ENCODE data around the gene MMP28. TPM values are rescaled to one million over a fixed set of nuclear protein-coding genes. Genes with fewer than 3 reads are reported as not detected.
A peak's percentile ranks its signal among the peaks of the same experiment; 100 is the strongest.

Gene MMP28
- total RNA-seq, 4 donors from 2014 or later = 104 to 368 (median 128) TPM

DNA sequence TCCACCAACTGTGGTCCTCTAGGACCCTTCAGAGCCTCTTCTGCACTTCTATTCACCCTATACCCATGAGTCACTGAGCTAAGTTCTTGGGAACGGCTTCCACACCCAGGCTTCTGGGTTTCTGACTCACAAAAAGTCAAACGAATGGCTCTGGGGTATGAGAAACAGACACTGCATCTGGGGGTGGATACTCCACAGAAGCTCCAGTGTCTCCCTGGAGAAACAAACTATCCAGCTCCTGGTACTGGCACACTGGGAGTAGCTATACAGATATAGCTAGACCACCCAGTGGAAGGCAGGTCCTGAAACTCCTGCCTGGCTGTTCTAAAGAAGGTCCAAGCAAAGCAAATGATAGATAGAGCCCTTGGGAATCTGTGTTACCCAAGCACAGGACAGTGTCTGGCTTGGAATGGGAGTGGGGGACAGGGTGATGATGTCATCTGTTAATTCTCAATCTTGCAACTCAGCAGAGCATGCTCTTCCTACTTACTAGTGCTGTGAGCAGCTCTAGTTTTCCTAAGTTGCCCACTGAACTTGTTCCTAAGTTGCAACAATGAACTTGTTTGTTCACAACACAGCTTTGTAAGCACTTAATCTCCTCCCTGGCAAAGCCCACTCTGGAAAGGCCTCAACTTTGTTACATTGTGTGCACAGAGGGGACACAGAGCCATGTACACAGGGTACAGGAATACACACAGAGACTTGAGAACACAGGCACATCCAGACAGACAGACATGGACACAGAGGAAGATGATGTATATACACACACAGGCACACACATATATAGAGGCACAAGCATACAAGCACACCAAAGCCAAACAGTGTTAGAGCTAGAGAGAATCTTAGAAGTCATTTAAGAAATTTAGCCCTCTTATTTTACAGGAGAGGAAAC lies 6.7 kb downstream of the MMP28 start:
- DNase-seq = no peak
- in situ Hi-C loops (cut with MboI; ENCODE audit: low pct_ligation_motif_present in 1 of 4, low pct_unique_long_range_greater_than_20kb in 1 of 4, low sequenced_read_pairs in 3 of 4) (no loop called here), intact Hi-C loops (cut with DNase I; ENCODE audit: low total_unique reads) (no loop called here)
- 17 to 35% methylated on average over 2 of the region's 2 CpGs for WGBS, 2 donors (ENCODE audit: low coverage in 1 of 2)
- Histone ChIP-seq H3K27me3 (no peaks in the 10 kb centered on the region), H3K27ac (peak overlapping the region; percentile 79 to 86 (median 83)), H3K36me3 (no peaks in the 10 kb centered on the region), H3K4me1 (peaks cover 36 to 82% (median 64%) of the 10 kb centered on the region in 4 donors), H3K9me3 (no peaks in the 10 kb centered on the region), H3K4me3 (no peak overlapping the region)
- TF ChIP-seq POLR2AphosphoS5 (IDR thresholded peaks at IDR 0.05) = peak in 1 of 3 donors; percentile 11
- no peak for TF ChIP-seq POLR2A (IDR thresholded peaks at IDR 0.05)

DNA sequence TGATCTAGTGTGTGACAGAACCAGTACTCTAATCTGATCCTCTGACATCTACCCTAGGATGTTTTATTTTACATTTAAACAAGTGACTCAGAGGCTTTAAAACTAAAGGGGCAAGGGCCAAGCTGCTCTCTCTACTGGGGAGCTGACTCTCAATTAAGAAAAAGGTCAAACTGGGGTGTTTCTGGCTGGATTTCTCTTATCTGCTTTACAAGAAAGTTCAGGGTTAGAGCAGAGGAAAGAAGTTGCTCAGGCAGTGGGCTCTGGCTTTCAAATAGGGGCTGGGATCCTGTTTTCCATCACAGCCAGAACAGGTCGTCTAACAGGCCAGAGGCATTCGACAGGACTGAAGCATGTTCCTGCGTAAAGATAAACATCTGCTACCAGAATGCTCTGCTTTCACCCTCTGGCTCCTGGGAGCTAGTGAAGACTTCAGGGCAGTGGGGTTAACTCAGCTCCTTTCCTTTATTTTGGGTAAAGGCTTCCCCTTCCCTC lies 8.5 kb downstream of the MMP28 start:
- H3K4me3 ChIP-seq = no peak overlapping the region
- DNase-seq = peak; percentile 8
- in situ Hi-C loops (cut with MboI; ENCODE audit: low pct_ligation_motif_present in 1 of 4, low pct_unique_long_range_greater_than_20kb in 1 of 4, low sequenced_read_pairs in 3 of 4) = no loop called here
- H3K27me3 ChIP-seq = no peaks in the 10 kb centered on the region
- TF ChIP-seq POLR2AphosphoS5 (IDR thresholded peaks at IDR 0.05) = peak in 2 of 3 donors; percentile 19 to 37
- TF ChIP-seq POLR2A (IDR thresholded peaks at IDR 0.05) = no peak
- peak overlapping the region; percentile 79 to 86 (median 83) for H3K27ac ChIP-seq
- no peaks in the 10 kb centered on the region for H3K9me3 ChIP-seq
- peaks cover 42 to 89% (median 72%) of the 10 kb centered on the region in 4 donors for H3K4me1 ChIP-seq
- 21% methylated on average over 3 of the region's 3 CpGs; no CpG with 5 or more reads in 1 of the 2 donors for WGBS, 2 donors (ENCODE audit: low coverage in 1 of 2)
- no peaks in the 10 kb centered on the region for H3K36me3 ChIP-seq
- intact Hi-C loops (cut with DNase I; ENCODE audit: low total_unique reads) = no loop called here

DNA sequence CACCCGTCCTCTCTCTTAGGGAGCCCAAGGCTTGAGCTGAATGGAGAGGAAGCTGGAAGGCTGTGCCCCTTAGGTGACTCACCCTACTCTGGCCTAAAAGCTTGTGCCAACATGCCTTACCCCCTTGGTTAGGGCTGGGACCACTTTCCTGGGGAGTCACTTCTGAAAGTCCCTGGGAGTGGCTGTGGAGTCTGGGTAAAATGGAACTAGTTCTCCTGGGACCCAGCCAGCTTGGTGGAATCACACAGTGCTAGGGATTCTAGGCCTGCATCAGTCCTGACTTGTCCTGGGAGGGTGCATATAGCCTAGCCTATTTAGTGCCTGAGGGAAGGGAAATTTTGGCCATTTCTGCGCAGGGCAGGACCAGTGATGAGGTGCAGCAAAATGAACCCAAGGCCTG lies 10.5 kb downstream of the MMP28 start:
- H3K4me3 ChIP-seq = no peak overlapping the region

DNA sequence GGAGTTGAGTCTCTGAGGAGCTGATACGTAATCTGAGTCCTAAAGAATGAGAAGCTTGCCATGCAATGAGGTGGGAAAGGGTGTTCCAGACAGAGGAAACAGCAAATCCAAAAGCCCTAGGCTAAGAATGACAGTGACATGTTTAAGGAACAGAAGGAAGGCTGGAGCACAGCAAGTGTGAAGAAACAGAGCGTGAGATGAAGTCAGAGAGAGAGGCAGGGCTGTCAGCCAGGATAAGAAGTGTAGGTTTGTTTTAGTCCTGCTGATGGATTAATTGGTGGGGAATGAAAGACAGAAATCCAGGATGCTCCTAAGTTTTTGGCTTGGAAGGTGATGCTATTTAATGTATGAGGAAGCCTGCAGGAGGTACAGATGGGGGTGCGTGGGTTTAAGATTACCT lies 14.5 kb downstream of the MMP28 start:
- no peak for DNase-seq
- in situ Hi-C loops (cut with MboI; ENCODE audit: low pct_ligation_motif_present in 1 of 4, low pct_unique_long_range_greater_than_20kb in 1 of 4, low sequenced_read_pairs in 3 of 4) (no loop called here), intact Hi-C loops (cut with DNase I; ENCODE audit: low total_unique reads) (no loop called here)
- TF ChIP-seq POLR2AphosphoS5 (IDR thresholded peaks at IDR 0.05) (no peak), EP300 (IDR thresholded peaks at IDR 0.05; ENCODE audit: low read depth) (no peak), POLR2A (IDR thresholded peaks at IDR 0.05) (no peak)
- TF ChIP-seq, protein P1, sequence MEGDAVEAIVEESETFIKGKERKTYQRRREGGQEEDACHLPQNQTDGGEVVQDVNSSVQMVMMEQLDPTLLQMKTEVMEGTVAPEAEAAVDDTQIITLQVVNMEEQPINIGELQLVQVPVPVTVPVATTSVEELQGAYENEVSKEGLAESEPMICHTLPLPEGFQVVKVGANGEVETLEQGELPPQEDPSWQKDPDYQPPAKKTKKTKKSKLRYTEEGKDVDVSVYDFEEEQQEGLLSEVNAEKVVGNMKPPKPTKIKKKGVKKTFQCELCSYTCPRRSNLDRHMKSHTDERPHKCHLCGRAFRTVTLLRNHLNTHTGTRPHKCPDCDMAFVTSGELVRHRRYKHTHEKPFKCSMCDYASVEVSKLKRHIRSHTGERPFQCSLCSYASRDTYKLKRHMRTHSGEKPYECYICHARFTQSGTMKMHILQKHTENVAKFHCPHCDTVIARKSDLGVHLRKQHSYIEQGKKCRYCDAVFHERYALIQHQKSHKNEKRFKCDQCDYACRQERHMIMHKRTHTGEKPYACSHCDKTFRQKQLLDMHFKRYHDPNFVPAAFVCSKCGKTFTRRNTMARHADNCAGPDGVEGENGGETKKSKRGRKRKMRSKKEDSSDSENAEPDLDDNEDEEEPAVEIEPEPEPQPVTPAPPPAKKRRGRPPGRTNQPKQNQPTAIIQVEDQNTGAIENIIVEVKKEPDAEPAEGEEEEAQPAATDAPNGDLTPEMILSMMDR (IDR thresholded peaks at IDR 0.05) = no peak
- H3K9me3 ChIP-seq = no peaks in the 10 kb centered on the region
- H3K27ac ChIP-seq = no peak overlapping the region
- no peak overlapping the region for H3K4me3 ChIP-seq
- 79 to 85% methylated on average over 3 of the region's 3 CpGs for WGBS, 2 donors (ENCODE audit: low coverage in 1 of 2)
- peaks cover 25 to 57% (median 45%) of the 10 kb centered on the region in 4 donors for H3K4me1 ChIP-seq
- H3K27me3 ChIP-seq = no peaks in the 10 kb centered on the region
- H3K36me3 ChIP-seq = no peaks in the 10 kb centered on the region

More for the DNA sequence above, 10.5 kb downstream of the MMP28 start:
- 81% methylated on average over 2 of the region's 2 CpGs; no CpG with 5 or more reads in 1 of the 2 donors for WGBS, 2 donors (ENCODE audit: low coverage in 1 of 2)
- in situ Hi-C loops (cut with MboI; ENCODE audit: low pct_ligation_motif_present in 1 of 4, low pct_unique_long_range_greater_than_20kb in 1 of 4, low sequenced_read_pairs in 3 of 4) (no loop called here), intact Hi-C loops (cut with DNase I; ENCODE audit: low total_unique reads) (no loop called here)
- Histone ChIP-seq H3K36me3 (no peaks in the 10 kb centered on the region), H3K27me3 (no peaks in the 10 kb centered on the region), H3K27ac (peak overlapping the region; percentile 84 to 88 (median 86)), H3K9me3 (no peaks in the 10 kb centered on the region), H3K4me1 (peaks cover 42 to 81% (median 65%) of the 10 kb centered on the region in 4 donors)
- DNase-seq = no peak
- TF ChIP-seq EP300 (IDR thresholded peaks at IDR 0.05; ENCODE audit: low read depth) (no peak), POLR2A (IDR thresholded peaks at IDR 0.05) (no peak), POLR2AphosphoS5 (IDR thresholded peaks at IDR 0.05) (no peak)
- TF ChIP-seq, protein P1 (IDR thresholded peaks at IDR 0.05) = no peak

- no peak for TF ChIP-seq EP300 (IDR thresholded peaks at IDR 0.05; ENCODE audit: low read depth)
- TF ChIP-seq, protein P1 (IDR thresholded peaks at IDR 0.05) = no peak
- no peaks in the 10 kb centered on the region for H3K36me3 ChIP-seq
- 93 to 100% methylated on average over 2 to 16 of the region's 16 CpGs for WGBS, 2 donors (ENCODE audit: low coverage in 1 of 2)
- no peak for DNase-seq
- H3K9me3 ChIP-seq = no peaks in the 10 kb centered on the region
- H3K4me1 ChIP-seq = peaks cover 37 to 57% (median 53%) of the 10 kb centered on the region in 4 donors
- no peaks in the 10 kb centered on the region for H3K27me3 ChIP-seq
- in situ Hi-C loops (cut with MboI; ENCODE audit: low pct_ligation_motif_present in 1 of 4, low pct_unique_long_range_greater_than_20kb in 1 of 4, low sequenced_read_pairs in 3 of 4) (no loop called here), intact Hi-C loops (cut with DNase I; ENCODE audit: low total_unique reads) (no loop called here)
- peak overlapping the region in 3 of 4 donors; percentile 11 to 51 (median 42) for H3K27ac ChIP-seq
- no peak overlapping the region for H3K4me3 ChIP-seq
These were observed 16.7 kb downstream of the MMP28 start for GRCh38 chr17:35778641-35779196.

Measured in transverse colon (tissue), 4 donors.